ENCODE data around the gene MMP19.

Gene MMP19

DNA sequence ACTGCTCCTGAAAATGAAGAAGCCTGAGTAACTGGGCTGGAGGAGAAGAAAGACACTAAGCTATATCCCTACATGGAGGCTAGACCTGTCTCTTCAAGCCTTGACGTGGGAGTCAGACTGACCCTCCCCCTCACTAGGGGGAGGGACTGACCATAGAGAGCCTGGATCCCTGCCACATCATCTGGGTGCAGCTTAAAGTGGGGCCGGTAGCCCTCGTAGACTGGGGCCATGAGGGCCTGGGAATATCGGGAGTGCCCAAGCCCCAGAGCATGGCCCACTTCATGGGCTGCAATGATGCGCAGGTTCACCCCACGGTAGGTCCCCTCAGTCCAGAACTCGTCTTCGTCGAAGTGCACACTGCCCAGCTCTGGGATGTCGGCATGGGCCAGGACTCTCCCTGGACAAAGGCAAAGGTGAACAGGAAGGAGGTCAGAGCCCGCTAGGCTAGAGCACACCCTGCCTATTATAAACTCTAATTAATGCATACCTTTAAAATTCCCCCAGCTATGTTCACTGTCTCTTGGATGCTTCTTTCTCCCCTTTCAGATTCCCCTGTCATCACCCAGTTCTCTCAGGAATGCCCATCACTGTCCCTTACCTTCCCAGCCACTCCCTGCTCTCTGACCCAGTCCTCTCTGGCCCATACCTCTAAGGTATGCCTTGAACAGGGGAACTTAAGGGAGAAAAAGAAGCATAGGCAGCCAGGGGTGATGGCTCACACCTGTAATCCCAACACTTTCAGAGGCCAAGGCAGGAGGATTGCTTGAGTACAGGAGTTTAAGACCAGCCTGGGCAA lies 3.2 kb downstream of the MMP19 start:
- TF ChIP-seq, protein P1, sequence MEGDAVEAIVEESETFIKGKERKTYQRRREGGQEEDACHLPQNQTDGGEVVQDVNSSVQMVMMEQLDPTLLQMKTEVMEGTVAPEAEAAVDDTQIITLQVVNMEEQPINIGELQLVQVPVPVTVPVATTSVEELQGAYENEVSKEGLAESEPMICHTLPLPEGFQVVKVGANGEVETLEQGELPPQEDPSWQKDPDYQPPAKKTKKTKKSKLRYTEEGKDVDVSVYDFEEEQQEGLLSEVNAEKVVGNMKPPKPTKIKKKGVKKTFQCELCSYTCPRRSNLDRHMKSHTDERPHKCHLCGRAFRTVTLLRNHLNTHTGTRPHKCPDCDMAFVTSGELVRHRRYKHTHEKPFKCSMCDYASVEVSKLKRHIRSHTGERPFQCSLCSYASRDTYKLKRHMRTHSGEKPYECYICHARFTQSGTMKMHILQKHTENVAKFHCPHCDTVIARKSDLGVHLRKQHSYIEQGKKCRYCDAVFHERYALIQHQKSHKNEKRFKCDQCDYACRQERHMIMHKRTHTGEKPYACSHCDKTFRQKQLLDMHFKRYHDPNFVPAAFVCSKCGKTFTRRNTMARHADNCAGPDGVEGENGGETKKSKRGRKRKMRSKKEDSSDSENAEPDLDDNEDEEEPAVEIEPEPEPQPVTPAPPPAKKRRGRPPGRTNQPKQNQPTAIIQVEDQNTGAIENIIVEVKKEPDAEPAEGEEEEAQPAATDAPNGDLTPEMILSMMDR (IDR thresholded peaks at IDR 0.05): no peak

DNA sequence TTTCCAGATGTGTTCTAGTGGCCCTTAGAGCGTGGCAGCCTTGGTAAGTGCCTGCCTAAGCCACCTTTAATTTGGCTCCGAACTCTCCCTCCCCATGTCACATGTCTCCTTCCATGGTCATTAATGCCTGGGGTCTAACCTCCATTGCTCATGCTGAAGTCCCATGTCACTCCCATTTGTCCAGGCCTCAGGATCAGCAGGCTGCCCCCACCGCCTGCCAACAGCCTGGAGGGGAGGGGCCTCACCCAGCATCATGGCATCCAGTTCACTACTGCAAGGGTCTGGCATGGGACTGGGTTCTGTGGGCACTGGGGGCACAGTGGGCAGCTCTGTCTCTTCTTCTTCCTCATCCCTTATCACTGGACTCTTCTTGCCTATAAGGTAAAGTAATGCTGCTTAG lies 4.4 kb downstream of the MMP19 start:
- TF ChIP-seq, protein P1 (IDR thresholded peaks at IDR 0.05): no peak

DNA sequence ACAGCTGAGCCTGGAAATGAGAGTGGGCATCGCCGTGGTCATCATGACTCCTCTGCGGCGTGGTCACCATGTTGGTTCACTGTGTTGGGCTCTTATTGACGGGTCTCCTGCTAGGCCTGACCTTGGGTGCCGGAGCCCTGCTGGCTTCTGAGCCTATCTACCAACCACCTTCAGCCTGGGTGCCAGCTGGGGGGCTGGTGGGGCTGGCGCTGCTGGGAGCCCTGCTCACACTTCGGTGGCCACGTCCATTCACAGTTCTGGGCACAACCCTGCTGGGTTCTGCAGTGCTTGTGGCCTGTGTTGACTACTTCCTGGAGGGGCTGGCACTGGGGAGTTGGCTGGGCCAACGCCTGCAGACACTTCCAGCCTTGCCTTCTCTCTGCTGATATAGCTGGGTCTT lies 9.7 kb downstream of the MMP19 start:
- TF ChIP-seq, protein P1 (IDR thresholded peaks at IDR 0.05): no peak

DNA sequence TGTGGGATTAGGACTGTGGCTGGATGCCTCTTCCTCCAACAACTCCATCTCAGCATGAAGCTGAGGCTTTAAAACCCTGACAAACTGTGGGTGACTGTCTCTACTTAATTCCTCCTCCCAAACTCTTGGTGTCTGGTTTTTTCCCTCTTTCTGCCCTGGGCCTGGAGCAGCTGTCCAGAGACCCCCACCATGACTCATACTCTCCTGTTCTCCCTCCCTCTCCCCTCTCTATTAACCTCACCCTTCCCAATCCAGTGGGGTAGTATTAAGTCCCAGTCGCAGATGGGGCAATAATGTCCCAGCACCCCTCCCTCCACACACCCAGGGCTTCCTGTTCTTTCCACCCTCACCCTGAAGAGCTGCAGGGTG lies 11.3 kb downstream of the MMP19 start:
- TF ChIP-seq, protein P1 (IDR thresholded peaks at IDR 0.05): no peak

DNA sequence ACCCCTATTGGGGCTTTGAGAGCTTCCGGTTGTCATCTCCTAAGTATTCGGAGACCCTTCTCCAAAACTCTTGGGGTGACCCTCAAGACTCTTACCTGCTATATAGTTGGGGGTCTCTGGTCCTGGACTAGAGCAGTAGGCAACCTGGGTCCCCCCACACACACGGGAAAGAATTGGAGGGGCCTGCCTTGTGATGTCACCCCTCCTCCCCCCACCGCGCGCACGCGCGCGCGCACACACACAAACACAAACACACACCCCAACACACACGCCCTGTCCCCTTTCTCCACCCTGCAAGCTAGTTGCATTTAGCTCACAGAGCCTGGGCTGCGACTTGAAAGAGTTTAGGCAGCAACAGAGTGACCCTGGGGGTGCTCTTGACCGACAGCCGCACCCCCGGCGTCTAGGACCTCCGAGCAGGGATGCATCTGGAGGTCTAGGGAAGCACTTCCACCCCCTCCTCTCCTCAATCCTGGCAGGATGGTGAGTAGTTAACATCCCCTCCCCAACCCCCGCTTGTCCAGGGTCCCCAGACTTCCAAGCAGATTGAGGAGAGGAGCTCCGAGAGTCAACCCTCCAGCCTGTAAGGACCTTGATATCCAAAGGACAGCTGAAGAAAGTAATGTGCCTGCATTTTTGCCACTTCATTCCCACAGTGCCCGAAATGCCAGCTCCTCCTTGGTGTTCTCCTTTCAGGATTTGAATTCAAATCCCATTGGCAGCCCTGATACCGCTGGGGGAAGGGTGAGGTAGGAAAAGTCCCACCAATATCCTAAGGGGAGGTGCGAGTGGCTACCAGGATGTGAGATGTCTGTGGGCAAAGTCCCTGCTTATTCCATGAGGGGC lies 11.9 kb downstream of the MMP19 start:
- TF ChIP-seq, protein P1 (IDR thresholded peaks at IDR 0.05): no peak

DNA sequence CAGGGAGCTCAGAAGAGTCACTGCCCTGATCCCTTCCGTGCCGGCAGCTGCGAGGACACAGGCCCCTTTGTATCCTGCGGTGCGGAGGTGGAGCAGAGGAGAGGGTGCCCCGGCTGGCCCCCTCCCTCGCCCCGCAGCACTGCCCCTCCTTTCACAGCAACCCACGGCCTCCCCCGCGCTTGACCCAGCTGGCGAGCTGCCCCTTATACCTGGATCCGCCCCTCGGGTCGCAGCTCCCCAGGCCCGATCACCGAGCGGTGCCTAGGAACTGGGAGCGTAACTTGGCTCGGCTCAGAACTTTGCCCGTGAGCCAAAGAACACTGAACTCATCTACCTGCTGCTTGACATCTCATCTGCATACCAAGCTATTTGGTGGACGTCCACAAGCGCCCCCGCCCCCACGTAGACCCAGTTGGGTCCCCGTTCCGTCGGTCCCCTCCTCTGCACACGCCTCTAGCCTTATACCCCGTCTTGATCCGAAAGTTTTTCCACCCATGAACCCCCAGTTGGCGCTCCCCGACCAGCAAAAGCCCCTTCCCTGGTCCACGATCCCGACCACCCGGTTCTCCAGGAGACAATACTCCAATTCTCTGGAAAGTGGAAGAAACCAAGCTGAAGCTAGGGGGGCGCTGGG lies 12.7 kb downstream of the MMP19 start:
- TF ChIP-seq, protein P1 (IDR thresholded peaks at IDR 0.05): no peak

DNA sequence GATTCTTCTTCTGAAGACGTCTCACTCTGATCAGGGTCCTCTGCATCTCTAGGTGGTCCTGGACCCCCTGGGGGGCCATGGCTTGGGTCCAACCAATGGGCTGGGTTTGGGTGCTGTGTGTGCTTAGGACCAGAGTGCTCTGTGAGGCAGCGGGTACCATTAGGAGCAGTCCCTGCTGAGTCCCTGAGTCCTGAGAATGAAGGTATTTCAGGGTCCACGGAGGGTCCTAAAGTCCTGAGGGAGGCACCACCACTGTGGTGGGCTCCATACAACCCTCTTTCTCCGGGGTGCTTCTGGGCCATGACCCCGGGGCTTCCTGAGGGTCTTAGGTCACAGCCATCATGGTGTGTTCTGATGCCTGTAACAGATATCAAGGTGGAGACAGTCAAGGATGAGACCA lies 14.4 kb downstream of the MMP19 start:
- TF ChIP-seq, protein P1 (IDR thresholded peaks at IDR 0.05): no peak

All from LNCAP (cell line).